ENCODE data around the gene DTNA.

The DTNA gene

GRCh38 chr18:34773961-34774766 lies 64.1 kb downstream of the DTNA start:
- peak; percentile 35 to 46 for DNase-seq

GRCh38 chr18:34775461-34775860 lies 65.4 kb downstream of the DTNA start:
- no peak for DNase-seq

GRCh38 chr18:34779112-34779511 lies 69.0 kb downstream of the DTNA start:
- no peak for DNase-seq

DNA sequence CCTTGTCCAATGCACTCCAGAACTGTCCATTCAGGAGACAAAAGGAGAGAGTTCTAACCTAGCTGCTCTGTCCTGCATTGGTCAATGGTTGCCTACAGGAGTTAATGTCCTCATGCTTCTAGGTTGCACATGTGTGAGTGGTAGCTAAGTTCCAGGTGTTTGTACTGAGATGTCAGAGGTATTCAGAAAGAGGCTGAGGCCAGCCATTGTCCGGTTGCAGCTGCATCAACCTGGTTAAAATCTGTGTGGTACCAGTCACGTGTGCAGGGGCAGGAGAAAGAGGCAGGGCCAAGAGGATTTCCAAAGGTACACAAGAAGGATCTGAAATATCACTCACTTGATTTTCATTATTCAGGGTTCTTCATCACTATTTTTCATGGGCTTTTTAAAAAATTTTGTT lies 70.8 kb downstream of the DTNA start:
- DNase-seq = no peak

DNA sequence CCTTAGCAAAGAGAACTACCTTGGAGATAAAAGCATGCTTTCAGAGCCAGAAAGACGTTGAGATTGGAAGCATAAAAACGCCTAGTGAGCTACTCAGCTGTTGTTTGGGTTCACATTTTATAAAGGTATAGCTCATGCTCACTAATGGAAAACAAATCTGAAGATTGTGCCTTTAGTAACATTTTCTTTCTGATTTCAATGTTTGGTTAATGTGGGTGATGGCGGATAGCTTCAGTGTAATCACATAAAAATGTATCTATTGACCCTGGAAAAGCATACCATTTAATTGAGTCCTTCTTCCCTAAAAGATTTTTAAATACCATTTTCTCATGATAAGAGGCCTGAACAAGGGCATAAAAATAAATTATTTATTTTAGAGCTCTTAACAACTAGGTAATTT lies 73.4 kb downstream of the DTNA start:
- DNase-seq = no peak

DNA sequence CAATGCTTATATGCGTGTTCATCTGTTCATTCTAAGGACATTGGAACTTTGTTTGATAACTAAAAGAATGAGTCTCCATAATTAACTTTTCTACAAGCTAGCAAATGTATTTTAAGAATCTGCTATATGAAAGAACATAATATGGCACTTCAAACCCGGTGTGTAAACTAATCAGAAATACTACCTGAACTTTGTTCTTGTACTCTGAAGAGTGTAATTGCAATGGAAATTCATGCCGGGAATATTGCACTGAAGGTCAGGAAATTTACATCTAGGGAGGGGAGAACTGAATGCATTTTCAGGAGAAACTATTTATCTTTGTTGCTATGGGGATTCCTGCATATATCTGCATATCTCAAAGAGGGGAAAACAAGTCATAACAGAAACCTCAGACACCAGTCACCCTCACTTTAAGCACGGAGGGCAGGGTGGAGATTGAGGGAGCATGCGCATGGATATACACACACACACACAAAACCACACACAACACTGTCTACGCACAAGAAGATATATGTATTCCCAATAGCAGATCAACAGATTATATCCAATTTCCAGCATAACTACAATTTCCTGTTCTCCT lies 76.2 kb downstream of the DTNA start:
- no peak for DNase-seq

- DNase-seq = peak in 1 of 2 donors; percentile 78
Observed at GRCh38 chr18:34787931-34788532, 77.9 kb downstream of the DTNA start.

DNA sequence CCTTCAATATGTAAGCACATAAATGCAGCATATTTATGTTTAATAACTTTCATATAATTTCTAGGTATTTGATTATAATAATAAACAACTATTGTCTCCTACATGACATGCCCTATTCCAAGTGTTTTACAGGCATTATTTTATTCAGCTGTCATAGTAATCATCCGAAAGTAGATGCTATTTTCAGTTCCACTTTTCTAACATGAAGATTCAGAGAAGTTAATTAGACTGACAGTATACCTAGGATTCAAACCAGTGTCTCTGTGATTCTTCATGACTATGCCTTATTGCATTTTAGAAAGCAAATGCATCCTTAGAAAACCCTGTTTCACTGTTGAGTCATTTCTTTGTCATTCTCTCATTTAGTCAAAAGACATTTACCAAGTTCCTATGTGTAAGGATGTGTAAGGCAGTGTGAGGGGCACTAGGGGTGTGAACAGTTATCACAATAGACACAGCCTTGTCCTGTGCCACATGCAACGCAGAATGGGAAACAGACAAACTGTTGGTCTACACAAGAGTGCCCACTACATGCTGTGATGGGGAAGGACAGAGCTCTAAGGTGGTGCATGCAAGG lies 79.8 kb downstream of the DTNA start:
- no peak for DNase-seq

- no peak for DNase-seq
Observed at GRCh38 chr18:34794348-34794747, 84.2 kb downstream of the DTNA start.

DNA sequence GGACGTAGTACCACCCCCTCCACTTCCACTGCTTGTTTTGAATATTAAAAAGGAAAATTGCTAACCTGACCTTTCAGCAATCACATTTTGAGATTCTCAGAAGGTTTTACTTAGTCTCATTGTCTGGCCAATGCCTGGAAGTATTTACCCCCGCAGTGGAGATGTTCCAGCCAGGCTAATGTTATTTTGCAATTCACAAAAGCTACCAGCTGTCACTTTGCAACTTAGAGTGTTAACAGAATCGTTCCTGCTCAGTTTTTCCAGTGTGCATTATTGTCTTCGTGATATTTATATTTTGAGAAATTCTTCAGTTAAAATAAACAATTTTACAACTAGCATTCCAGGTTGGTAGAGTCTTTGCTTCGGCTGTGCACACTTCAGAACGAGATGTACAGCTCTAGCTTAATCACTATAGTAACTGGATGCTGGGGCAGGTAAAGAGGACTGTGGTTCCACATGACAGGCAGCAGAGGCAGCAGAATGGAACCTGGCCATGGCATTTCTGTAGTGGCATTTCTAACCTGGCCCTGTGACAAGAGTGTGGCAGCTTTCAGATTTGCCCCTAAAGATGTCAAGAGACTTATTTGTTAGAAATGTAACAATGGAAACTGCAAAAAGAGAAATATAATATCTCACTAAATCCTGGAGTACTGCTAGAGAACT lies 85.1 kb downstream of the DTNA start:
- no peak for DNase-seq

DNA sequence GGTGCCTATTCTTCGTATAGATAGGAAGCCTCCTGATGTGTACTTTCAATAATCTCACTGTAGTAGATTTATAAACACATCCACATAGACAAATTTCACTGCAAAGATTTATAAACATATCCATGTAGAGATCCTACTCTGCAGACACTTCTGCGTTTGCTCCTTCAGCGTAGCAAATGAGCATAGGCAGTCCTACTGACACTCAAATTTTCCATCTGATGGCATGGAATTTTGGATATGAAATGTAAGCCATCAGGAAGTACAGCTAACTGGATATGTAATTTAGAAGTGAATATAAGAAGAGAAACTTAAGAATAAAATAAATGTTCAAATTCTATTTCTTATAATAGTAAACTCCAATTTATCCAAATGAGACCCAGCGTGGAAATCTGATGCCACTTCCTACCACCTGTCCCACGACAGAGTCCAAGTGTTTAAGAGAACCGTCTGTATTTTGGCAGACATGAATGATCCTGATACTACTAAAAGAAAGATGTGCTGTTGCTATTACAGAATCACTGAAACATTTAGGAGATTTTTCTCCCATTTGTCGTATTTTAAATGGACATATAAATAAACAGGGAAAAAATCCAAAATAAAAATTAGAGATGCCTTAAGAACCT lies 86.0 kb downstream of the DTNA start:
- DNase-seq = no peak

GRCh38 chr18:34799291-34799690 lies 89.2 kb downstream of the DTNA start:
- DNase-seq = no peak

DNA sequence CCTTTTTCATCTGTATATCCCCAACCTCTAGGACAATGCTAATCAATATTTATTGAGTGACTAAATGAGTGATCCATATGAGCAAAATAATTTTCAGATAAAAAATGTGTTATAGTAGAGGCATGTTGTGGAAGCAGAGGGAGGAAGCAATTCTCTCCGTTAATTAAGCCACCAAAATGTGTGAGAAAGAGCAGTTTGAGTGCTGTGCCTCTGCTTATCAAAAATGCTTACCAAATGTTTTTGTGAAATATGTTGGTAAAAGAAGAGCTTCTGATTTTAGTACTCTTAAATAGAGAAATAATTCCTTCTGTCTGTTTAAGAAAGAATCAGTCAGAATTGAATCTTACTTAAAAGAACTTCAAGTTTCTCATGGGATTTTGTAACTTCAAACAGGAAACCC lies 90.3 kb downstream of the DTNA start:
- DNase-seq = no peak

- DNase-seq = no peak
Observed at GRCh38 chr18:34801774-34802173, 91.7 kb downstream of the DTNA start.

- no peak for DNase-seq
Observed at GRCh38 chr18:34802959-34803358, 92.9 kb downstream of the DTNA start.

GRCh38 chr18:34803877-34804400 lies 93.8 kb downstream of the DTNA start:
- DNase-seq = no peak

GRCh38 chr18:34805103-34805877 lies 95.2 kb downstream of the DTNA start:
- DNase-seq = no peak

DNA sequence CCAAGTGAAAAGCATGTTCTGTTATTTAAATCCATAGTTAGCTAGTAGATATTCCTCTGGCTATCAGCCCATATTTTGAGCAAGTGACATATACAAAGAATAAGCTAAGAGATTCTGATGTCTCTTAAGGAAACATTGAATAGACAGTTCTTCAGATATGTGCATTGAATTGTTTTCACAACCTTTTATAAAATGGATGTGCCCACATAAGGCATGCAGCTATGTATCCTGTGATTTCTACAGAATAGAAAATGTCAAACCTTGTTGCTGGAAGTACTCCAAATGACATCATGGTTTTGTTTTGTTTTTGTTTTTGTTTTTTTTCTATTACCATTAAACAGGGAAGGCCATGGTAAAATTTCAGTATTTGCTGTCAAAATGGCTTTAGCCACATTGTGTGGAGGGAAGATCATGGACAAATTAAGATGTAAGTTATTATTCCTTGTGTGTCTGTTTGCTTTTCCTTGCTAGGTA lies 95.8 kb downstream of the DTNA start:
- DNase-seq = no peak

- DNase-seq = peak in 1 of 2 donors; percentile 56
Observed at GRCh38 chr18:34806527-34806926, 96.4 kb downstream of the DTNA start.

- no peak for DNase-seq
Observed at GRCh38 chr18:34807106-34807796, 97.2 kb downstream of the DTNA start.

GRCh38 chr18:34808389-34808788 lies 98.3 kb downstream of the DTNA start:
- DNase-seq = no peak
